ENCODE data around the gene STK24. TPM values are rescaled to one million over a fixed set of nuclear protein-coding genes. Genes with fewer than 3 reads are reported as not detected.

Gene STK24
- total RNA-seq, 2 experiments from 2014 or later = 189 to 204 TPM

GRCh38 chr13:98534821-98535220 lies 42.1 kb downstream of the STK24 start:
- DNase-seq = no peak
- Mint-ChIP-seq H3K4me3 (no peak overlapping the region), H3K36me3 (ENCODE audit: low read depth) (peaks cover 53% of the 10 kb centered on the region), H3K27me3 (no peaks in the 10 kb centered on the region), H3K27ac (no peak overlapping the region), H3K9me3 (no peaks in the 10 kb centered on the region), H3K4me1 (peaks cover 87% of the 10 kb centered on the region)
- POLR2A ChIA-PET = interaction anchor here (1.2 kb wide), 1 partner anchor 9 kb away, joined by 4 read pairs; no protein-coding TSS in a partner anchor
- CTCF ChIA-PET = no interaction called here

- POLR2A ChIA-PET = interaction anchor here (1.2 to 2.0 kb wide), 3 partner anchors 12 to 56 kb away, joined by 3 to 5 read pairs (median 4); no protein-coding TSS in a partner anchor
- Mint-ChIP-seq H3K36me3 (ENCODE audit: low read depth) (peaks cover 52% of the 10 kb centered on the region), H3K27ac (no peak overlapping the region), H3K27me3 (no peaks in the 10 kb centered on the region), H3K4me1 (peaks cover 87% of the 10 kb centered on the region), H3K4me3 (no peak overlapping the region), H3K9me3 (no peaks in the 10 kb centered on the region)
- CTCF ChIA-PET = no interaction called here
- DNase-seq = no peak
Measured at GRCh38 chr13:98533912-98534311, 43.0 kb downstream of the STK24 start.

DNA sequence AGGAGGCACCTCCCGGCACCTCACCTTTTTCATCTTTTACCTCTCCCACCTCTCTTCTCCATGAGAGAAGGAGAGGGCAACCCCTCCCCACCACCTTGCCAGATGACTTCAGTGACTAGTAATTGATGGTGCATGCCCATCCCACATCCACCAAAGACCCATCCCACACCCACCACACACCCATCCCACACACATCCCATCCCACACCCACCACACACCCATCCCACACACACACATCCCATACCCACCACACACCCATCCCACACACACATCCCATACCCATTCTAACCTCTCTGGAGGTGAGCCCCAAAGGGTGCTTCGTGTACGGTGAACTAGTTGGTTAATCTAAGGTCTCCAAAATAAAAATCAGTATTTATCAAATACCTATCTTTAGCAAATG lies 44.7 kb downstream of the STK24 start:
- Mint-ChIP-seq H3K4me1 (peaks cover 90% of the 10 kb centered on the region), H3K4me3 (no peak overlapping the region), H3K9me3 (no peaks in the 10 kb centered on the region), H3K27ac (no peak overlapping the region), H3K36me3 (ENCODE audit: low read depth) (peaks cover 48% of the 10 kb centered on the region), H3K27me3 (no peaks in the 10 kb centered on the region)
- ChIA-PET CTCF (no interaction called here), POLR2A (interaction anchor here (1.0 to 2.0 kb wide), 3 partner anchors 10 to 28 kb away, joined by 3 to 5 read pairs (median 5); no protein-coding TSS in a partner anchor)
- DNase-seq = no peak

DNA sequence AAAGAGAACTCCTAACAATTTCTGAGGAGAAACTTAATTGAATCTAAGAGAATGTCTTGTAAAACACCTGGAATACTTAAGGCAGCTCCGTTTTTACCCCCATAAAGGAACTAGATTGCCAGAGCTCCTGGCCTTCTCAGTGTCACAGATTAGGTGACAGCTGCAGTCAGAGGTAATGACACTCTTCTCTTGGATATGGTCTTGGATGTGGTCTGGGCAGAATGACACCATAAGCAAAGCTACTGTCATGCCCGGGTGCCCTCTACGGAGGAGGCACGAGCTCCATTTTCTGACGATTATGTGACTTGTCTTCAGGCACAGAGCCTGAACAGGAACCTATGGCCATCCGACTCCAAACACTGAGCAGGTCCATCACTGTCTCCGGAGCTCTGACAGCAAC lies 46.7 kb downstream of the STK24 start:
- no peak overlapping the region for H3K4me3 Mint-ChIP-seq
- peaks cover 40% of the 10 kb centered on the region for H3K36me3 Mint-ChIP-seq (ENCODE audit: low read depth)
- H3K27me3 Mint-ChIP-seq = no peaks in the 10 kb centered on the region
- H3K9me3 Mint-ChIP-seq = no peaks in the 10 kb centered on the region
- POLR2A ChIA-PET = interaction anchor here (1.0 to 3.1 kb wide), 6 partner anchors 9 to 46 kb away, joined by 3 to 10 read pairs (median 4); no protein-coding TSS in a partner anchor
- CTCF ChIA-PET = interaction anchor here (0.6 to 2.0 kb wide), 3 partner anchors 13 to 141 kb away, joined by 3 to 5 read pairs (median 4); no protein-coding TSS in a partner anchor
- H3K4me1 Mint-ChIP-seq = peaks cover 89% of the 10 kb centered on the region
- DNase-seq = no peak
- no peak overlapping the region for H3K27ac Mint-ChIP-seq

DNA sequence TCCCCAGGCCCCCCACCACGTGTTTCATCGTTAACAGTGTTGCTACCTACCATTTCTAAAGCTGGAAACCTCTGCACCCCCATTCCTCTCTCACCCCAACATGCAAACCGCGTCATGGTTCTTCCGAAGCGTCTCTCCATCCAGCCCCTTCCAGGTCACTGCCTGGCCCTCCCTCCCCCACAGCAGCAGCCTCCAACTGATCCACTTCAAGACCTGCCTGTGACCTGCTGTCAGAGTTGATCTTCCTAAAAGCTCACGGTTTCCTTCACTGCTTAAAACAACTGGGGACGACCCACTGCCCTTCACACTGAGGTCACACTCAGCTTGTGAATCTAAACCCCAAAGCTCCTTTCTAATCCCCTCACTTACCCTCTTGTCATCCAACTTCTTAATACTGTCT lies 47.7 kb downstream of the STK24 start:
- H3K9me3 Mint-ChIP-seq = no peaks in the 10 kb centered on the region
- H3K27me3 Mint-ChIP-seq = no peaks in the 10 kb centered on the region
- DNase-seq = no peak
- peaks cover 36% of the 10 kb centered on the region for H3K36me3 Mint-ChIP-seq (ENCODE audit: low read depth)
- peak overlapping the region; percentile 73 for H3K27ac Mint-ChIP-seq
- ChIA-PET POLR2A (interaction anchor here (1.1 to 3.1 kb wide), 15 partner anchors 9 to 48 kb away, joined by 3 to 11 read pairs (median 5); no protein-coding TSS in a partner anchor), CTCF (interaction anchor here (1.0 to 1.7 kb wide), 4 partner anchors 12 to 84 kb away, joined by 3 to 4 read pairs (median 4); no protein-coding TSS in a partner anchor)
- peak overlapping the region; percentile 49 for H3K4me3 Mint-ChIP-seq
- peaks cover 90% of the 10 kb centered on the region for H3K4me1 Mint-ChIP-seq

DNA sequence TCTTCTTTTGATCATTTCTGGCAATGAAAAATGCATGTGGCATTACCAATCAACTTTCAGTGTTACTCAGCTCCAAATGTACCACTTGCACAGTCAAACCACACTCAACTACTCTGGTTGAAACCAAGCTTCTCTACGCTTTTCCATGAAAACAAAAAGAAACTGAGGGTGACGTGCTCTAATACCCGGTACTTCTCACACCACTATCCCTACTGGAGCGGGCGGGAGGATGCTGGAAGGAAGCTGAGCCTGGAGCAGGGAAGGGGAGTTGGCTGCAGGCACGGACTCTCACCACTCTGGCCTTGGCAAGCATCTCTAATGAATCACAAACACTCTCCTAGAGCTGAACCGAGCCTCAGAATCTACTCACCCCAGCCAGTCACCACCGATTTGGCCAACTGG lies 48.2 kb downstream of the STK24 start:
- peak; percentile 25 for DNase-seq
- CTCF ChIA-PET = interaction anchor here (0.6 to 1.7 kb wide), 4 partner anchors 11 to 538 kb away, joined by 3 to 4 read pairs (median 4); no protein-coding TSS in a partner anchor
- H3K4me1 Mint-ChIP-seq = peaks cover 90% of the 10 kb centered on the region
- POLR2A ChIA-PET = interaction anchor here (1.1 to 3.1 kb wide), 15 partner anchors 9 to 49 kb away, joined by 3 to 11 read pairs (median 5); no protein-coding TSS in a partner anchor
- H3K4me3 Mint-ChIP-seq = peak overlapping the region; percentile 49
- H3K36me3 Mint-ChIP-seq (ENCODE audit: low read depth) = peaks cover 31% of the 10 kb centered on the region
- H3K27me3 Mint-ChIP-seq = no peaks in the 10 kb centered on the region
- peak overlapping the region; percentile 73 for H3K27ac Mint-ChIP-seq
- H3K9me3 Mint-ChIP-seq = no peaks in the 10 kb centered on the region

DNA sequence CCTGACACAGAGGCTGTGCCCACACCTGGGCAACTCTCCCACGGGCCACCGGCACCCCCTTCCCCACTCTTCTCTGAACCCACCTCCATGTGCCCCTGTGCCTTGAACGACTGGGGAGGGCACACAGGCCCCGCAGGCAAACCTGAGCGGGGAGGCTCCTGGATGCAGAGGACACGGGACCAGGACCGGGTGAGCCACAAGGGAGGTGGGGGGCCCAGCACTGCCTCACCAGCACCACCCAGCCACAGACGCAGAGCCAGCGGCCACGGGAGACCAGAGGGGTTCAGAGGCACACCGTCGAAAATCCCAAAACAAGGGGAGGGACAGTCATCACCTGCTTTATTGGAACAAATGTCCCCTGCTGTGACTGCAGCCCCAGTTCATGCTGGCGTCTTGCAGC lies 49.4 kb downstream of the STK24 start:
- H3K27ac Mint-ChIP-seq = no peak overlapping the region
- POLR2A ChIA-PET = interaction anchor here (1.4 to 3.1 kb wide), 4 partner anchors 16 to 48 kb away, joined by 4 to 11 read pairs (median 8); no protein-coding TSS in a partner anchor
- no peaks in the 10 kb centered on the region for H3K9me3 Mint-ChIP-seq
- no peak overlapping the region for H3K4me3 Mint-ChIP-seq
- H3K36me3 Mint-ChIP-seq (ENCODE audit: low read depth) = peaks cover 27% of the 10 kb centered on the region
- DNase-seq = no peak
- CTCF ChIA-PET = no interaction called here
- peaks cover 94% of the 10 kb centered on the region for H3K4me1 Mint-ChIP-seq
- no peaks in the 10 kb centered on the region for H3K27me3 Mint-ChIP-seq

GRCh38 chr13:98526182-98526512 lies 50.8 kb downstream of the STK24 start:
- Mint-ChIP-seq H3K4me3 (no peak overlapping the region), H3K36me3 (ENCODE audit: low read depth) (peaks cover 21% of the 10 kb centered on the region), H3K9me3 (no peaks in the 10 kb centered on the region), H3K27ac (no peak overlapping the region), H3K27me3 (no peaks in the 10 kb centered on the region), H3K4me1 (peaks cover 94% of the 10 kb centered on the region)
- ChIA-PET CTCF (interaction anchor here (0.6 to 1.3 kb wide), 2 partner anchors 21 to 43 kb away, joined by 3 read pairs; no protein-coding TSS in a partner anchor), POLR2A (interaction anchor here (0.6 to 1.7 kb wide), 5 partner anchors 15 to 67 kb away, joined by 4 to 5 read pairs (median 4); no protein-coding TSS in a partner anchor)
- no peak for DNase-seq

DNA sequence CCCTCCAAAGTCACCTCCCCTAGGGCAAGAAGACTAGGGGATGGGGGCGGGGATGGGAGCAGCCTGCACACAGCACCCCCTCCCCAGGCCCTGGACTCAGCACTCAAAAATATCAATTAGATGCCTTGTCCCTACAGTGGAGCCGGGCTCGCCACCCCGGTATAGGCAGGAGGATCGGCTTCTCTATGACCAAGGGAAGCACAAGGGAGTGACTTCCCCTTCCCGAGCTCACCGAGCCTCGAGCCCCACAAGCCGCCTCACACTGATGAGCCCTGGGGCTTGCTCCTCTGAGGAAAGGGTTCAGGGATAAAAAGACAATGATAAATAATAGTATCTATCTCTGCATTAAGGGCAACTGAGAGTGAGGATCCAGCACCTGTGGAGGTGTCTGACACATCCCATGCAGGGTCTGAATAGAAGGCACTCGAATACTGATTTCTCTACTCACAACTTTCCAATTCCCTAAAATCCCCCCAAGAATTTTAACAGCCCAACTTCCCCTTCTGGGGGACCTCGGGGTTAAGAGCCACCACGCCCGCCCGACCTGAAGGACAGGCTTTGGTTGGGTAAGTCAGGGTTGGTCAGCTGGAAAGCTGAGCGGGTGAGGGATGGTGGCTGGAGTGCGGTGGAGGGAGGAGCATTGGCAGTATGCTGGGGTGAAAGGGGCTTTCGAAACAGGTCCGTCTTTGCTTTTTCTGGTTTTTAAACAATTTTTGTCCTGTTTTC lies 51.3 kb downstream of the STK24 start:
- H3K4me3 Mint-ChIP-seq = no peak overlapping the region
- no peaks in the 10 kb centered on the region for H3K27me3 Mint-ChIP-seq
- peaks cover 95% of the 10 kb centered on the region for H3K4me1 Mint-ChIP-seq
- no peak overlapping the region for H3K27ac Mint-ChIP-seq
- no peak for DNase-seq
- CTCF ChIA-PET = interaction anchor here (0.6 to 1.3 kb wide), 2 partner anchors 20 to 43 kb away, joined by 3 read pairs; no protein-coding TSS in a partner anchor
- POLR2A ChIA-PET = interaction anchor here (0.6 to 1.7 kb wide), 4 partner anchors 15 to 68 kb away, joined by 4 to 5 read pairs (median 4); no protein-coding TSS in a partner anchor
- H3K36me3 Mint-ChIP-seq (ENCODE audit: low read depth) = peaks cover 21% of the 10 kb centered on the region
- H3K9me3 Mint-ChIP-seq = no peaks in the 10 kb centered on the region

GRCh38 chr13:98524793-98525192 lies 52.1 kb downstream of the STK24 start:
- Mint-ChIP-seq H3K4me1 (peaks cover 95% of the 10 kb centered on the region), H3K27me3 (no peaks in the 10 kb centered on the region), H3K4me3 (no peak overlapping the region), H3K36me3 (ENCODE audit: low read depth) (peaks cover 18% of the 10 kb centered on the region), H3K9me3 (no peaks in the 10 kb centered on the region), H3K27ac (peak overlapping the region; percentile 26)
- CTCF ChIA-PET = no interaction called here
- no peak for DNase-seq
- POLR2A ChIA-PET = no interaction called here

GRCh38 chr13:98524391-98524790 lies 52.5 kb downstream of the STK24 start:
- H3K4me1 Mint-ChIP-seq = peaks cover 95% of the 10 kb centered on the region
- no peak overlapping the region for H3K4me3 Mint-ChIP-seq
- H3K27me3 Mint-ChIP-seq = no peaks in the 10 kb centered on the region
- H3K9me3 Mint-ChIP-seq = no peaks in the 10 kb centered on the region
- POLR2A ChIA-PET = interaction anchor here (1.1 kb wide), 1 partner anchor 19 kb away, joined by 3 read pairs; no protein-coding TSS in a partner anchor
- H3K36me3 Mint-ChIP-seq (ENCODE audit: low read depth) = peaks cover 17% of the 10 kb centered on the region
- peak overlapping the region; percentile 47 for H3K27ac Mint-ChIP-seq
- CTCF ChIA-PET = interaction anchor here (1.0 kb wide), 1 partner anchor 128 kb away, joined by 4 read pairs; no protein-coding TSS in a partner anchor
- DNase-seq = no peak

GRCh38 chr13:98523455-98524102 lies 53.3 kb downstream of the STK24 start:
- POLR2A ChIA-PET = interaction anchor here (0.8 to 1.1 kb wide), 3 partner anchors 18 to 49 kb away, joined by 3 to 5 read pairs (median 5); no protein-coding TSS in a partner anchor
- H3K27ac Mint-ChIP-seq = peak overlapping the region; percentile 59
- peak; percentile 39 for DNase-seq

More at GRCh38 chr13:98523455-98524102, 53.3 kb downstream of the STK24 start:
- CTCF ChIA-PET = interaction anchor here (0.9 to 1.0 kb wide), 2 partner anchors 9 to 129 kb away, joined by 3 to 4 read pairs; no protein-coding TSS in a partner anchor
- Mint-ChIP-seq H3K27me3 (no peaks in the 10 kb centered on the region), H3K9me3 (no peaks in the 10 kb centered on the region), H3K36me3 (ENCODE audit: low read depth) (peaks cover 14% of the 10 kb centered on the region), H3K4me1 (peaks cover 93% of the 10 kb centered on the region), H3K4me3 (no peak overlapping the region)
